ENCODE measurements around the gene GRIK4. TPM values are rescaled to one million over a fixed set of nuclear protein-coding genes. Genes with fewer than 3 reads are reported as not detected.

Gene GRIK4
- total RNA-seq, 1 donor from 2014 or later = 2.2 TPM

DNA sequence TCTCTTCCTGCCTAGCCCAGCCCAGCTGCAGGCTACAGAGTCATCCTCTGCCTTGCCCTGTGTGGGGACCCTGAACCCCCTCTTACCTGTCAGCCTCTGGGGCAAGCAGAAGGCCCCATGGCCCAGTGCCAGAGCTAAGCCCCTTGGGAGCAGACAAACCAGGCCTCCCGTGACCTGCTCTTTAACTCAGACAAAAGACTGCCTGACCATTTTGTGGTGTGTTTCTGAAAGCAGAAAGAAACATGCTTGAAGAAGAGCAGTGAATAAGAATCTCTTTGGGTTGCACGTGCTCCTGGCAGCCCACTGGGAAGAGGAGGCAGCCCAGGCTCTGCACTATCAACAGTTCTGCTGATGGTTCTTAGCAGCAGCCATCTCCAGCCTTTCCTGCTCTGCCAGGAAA lies 118.6 kb downstream of the GRIK4 start:
- no peak overlapping the region for H3K4me3 Mint-ChIP-seq (ENCODE audit: unreplicated experiment)
- no peak overlapping the region for H2AFZ ChIP-seq (ENCODE audit: low read depth, low read length)

DNA sequence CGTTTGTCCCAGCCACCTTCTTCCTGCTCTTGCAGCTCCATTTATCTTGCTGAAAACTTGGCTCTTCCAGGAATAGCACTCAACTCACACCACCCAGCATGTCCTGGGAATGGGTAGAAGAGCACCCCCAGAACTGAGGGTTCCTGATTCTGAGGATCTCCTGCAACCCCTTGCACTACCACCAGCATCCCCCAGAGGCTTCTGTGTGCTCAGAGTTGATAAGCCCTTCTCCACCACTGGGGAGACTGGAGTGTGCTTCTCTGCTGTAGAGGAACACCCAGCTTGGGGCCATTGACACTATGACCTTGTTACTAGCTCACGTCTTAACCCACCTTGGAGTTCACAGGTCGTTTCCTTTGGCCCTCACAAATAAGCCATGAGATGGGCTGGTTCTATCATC lies 121.0 kb downstream of the GRIK4 start:
- no peaks in the 10 kb centered on the region for H3K4me1 Mint-ChIP-seq (ENCODE audit: low read depth, unreplicated experiment)
- TF ChIP-seq EZH2 (IDR thresholded peaks at IDR 0.05; ENCODE audit: insufficient read depth, low read length) = no peak
- TF ChIP-seq, protein P1, sequence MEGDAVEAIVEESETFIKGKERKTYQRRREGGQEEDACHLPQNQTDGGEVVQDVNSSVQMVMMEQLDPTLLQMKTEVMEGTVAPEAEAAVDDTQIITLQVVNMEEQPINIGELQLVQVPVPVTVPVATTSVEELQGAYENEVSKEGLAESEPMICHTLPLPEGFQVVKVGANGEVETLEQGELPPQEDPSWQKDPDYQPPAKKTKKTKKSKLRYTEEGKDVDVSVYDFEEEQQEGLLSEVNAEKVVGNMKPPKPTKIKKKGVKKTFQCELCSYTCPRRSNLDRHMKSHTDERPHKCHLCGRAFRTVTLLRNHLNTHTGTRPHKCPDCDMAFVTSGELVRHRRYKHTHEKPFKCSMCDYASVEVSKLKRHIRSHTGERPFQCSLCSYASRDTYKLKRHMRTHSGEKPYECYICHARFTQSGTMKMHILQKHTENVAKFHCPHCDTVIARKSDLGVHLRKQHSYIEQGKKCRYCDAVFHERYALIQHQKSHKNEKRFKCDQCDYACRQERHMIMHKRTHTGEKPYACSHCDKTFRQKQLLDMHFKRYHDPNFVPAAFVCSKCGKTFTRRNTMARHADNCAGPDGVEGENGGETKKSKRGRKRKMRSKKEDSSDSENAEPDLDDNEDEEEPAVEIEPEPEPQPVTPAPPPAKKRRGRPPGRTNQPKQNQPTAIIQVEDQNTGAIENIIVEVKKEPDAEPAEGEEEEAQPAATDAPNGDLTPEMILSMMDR (IDR thresholded peaks at IDR 0.05; ENCODE audit: insufficient read depth, low read depth, low read length) = peak; percentile 8
- DNase-seq (ENCODE audit: low read depth) (no peak), FAIRE-seq (no peak)
- no peak overlapping the region for H3K4me2 ChIP-seq (ENCODE audit: low read length)
- no peaks in the 10 kb centered on the region for H3K36me3 ChIP-seq (ENCODE audit: insufficient read depth, low read length)
- H3K9ac ChIP-seq (ENCODE audit: low read length) = no peak overlapping the region
- H3K79me2 ChIP-seq (ENCODE audit: insufficient read depth, low read length) = no peaks in the 10 kb centered on the region
- no peak overlapping the region for H3K27ac Mint-ChIP-seq (ENCODE audit: unreplicated experiment)
- H3K9me3 Mint-ChIP-seq (ENCODE audit: unreplicated experiment) = peaks cover 4% of the 10 kb centered on the region
- H3K27me3 Mint-ChIP-seq (ENCODE audit: low read depth, unreplicated experiment) = peaks cover 33% of the 10 kb centered on the region
- no peak overlapping the region for H3K4me3 Mint-ChIP-seq (ENCODE audit: unreplicated experiment)
- H3K4me1 ChIP-seq (ENCODE audit: insufficient read depth, low read length) = no peaks in the 10 kb centered on the region
- no peak overlapping the region for H2AFZ ChIP-seq (ENCODE audit: low read depth, low read length)
- H3K36me3 Mint-ChIP-seq (ENCODE audit: low read depth, unreplicated experiment) = peaks cover 10% of the 10 kb centered on the region
- H4K20me1 ChIP-seq (ENCODE audit: insufficient read depth, low read length) = no peaks in the 10 kb centered on the region
- H3K27ac ChIP-seq (ENCODE audit: low read depth, low read length) = no peak overlapping the region
- peaks cover 13% of the 10 kb centered on the region for H3K27me3 ChIP-seq (ENCODE audit: insufficient read depth, low read length)
- no peaks in the 10 kb centered on the region for H3K9me3 ChIP-seq (ENCODE audit: insufficient read depth, low read depth, low read length)
- H3K4me3 ChIP-seq (ENCODE audit: insufficient read depth, low read depth, low read length) = no peak overlapping the region

More for the DNA sequence above, 118.6 kb downstream of the GRIK4 start:
- H3K27ac ChIP-seq (ENCODE audit: low read depth, low read length) = no peak overlapping the region
- H4K20me1 ChIP-seq (ENCODE audit: insufficient read depth, low read length) = no peaks in the 10 kb centered on the region
- no peak for DNase-seq (ENCODE audit: low read depth)
- Mint-ChIP-seq H3K27ac (ENCODE audit: unreplicated experiment) (no peak overlapping the region), H3K27me3 (ENCODE audit: low read depth, unreplicated experiment) (peaks cover 25% of the 10 kb centered on the region), H3K36me3 (ENCODE audit: low read depth, unreplicated experiment) (peaks cover 6% of the 10 kb centered on the region), H3K4me1 (ENCODE audit: low read depth, unreplicated experiment) (peaks cover 4% of the 10 kb centered on the region), H3K9me3 (ENCODE audit: unreplicated experiment) (peaks cover 4% of the 10 kb centered on the region)
- no peak overlapping the region for H3K4me3 ChIP-seq (ENCODE audit: insufficient read depth, low read depth, low read length)
- H3K27me3 ChIP-seq (ENCODE audit: insufficient read depth, low read length) = peaks cover 12% of the 10 kb centered on the region
- TF ChIP-seq EZH2 (IDR thresholded peaks at IDR 0.05; ENCODE audit: insufficient read depth, low read length) = no peak
- TF ChIP-seq, protein P1 (IDR thresholded peaks at IDR 0.05; ENCODE audit: insufficient read depth, low read depth, low read length) = no peak
- H3K4me2 ChIP-seq (ENCODE audit: low read length) = no peak overlapping the region
- no peak for FAIRE-seq
- no peaks in the 10 kb centered on the region for H3K36me3 ChIP-seq (ENCODE audit: insufficient read depth, low read length)
- no peaks in the 10 kb centered on the region for H3K4me1 ChIP-seq (ENCODE audit: insufficient read depth, low read length)
- no peak overlapping the region for H3K9ac ChIP-seq (ENCODE audit: low read length)
- H3K9me3 ChIP-seq (ENCODE audit: insufficient read depth, low read depth, low read length) = no peaks in the 10 kb centered on the region
- H3K79me2 ChIP-seq (ENCODE audit: insufficient read depth, low read length) = no peaks in the 10 kb centered on the region

DNA sequence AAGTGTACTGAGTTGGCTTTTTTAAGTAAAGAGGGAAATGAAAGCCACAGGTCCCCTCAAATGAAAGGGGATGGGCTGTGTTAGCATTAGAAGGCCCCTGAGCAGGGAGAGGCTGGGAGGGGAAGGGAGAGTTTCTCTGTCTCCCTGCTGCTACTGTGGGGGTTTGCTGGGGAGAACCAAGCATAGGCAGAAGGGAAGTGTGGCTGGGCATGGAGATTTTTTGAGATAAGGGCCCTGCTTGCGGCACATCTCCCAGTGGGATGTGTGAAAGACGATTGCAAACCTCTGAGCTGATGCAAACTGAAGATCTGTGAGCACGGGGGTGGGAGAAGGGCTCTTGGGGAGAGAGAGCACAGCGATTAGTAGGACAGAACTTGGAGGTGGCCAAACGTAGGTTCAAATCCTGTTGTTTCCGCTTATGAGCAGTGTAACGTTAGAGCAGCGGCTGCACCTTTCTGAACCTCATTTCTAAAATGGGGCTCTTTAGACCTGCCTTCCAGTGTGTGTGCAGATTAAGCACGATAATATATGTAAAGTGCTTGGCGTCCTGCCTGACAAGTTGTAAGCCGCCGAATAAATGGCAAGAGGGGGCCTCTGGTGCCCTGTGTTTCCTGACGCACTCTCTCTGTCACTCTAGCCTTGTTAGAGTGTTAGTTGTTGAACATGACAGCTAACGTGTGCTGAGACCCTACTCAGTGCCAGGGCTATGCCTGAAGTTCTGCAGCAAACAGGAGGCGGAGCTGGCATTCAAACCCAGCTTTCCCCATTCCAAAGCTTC lies 122.3 kb downstream of the GRIK4 start:
- Mint-ChIP-seq H3K27me3 (ENCODE audit: low read depth, unreplicated experiment) (peaks cover 30% of the 10 kb centered on the region), H3K36me3 (ENCODE audit: low read depth, unreplicated experiment) (peaks cover 10% of the 10 kb centered on the region), H3K4me3 (ENCODE audit: unreplicated experiment) (no peak overlapping the region), H3K4me1 (ENCODE audit: low read depth, unreplicated experiment) (no peaks in the 10 kb centered on the region), H3K27ac (ENCODE audit: unreplicated experiment) (no peak overlapping the region), H3K9me3 (ENCODE audit: unreplicated experiment) (peaks cover 4% of the 10 kb centered on the region)
- Histone ChIP-seq H3K27me3 (ENCODE audit: insufficient read depth, low read length) (peaks cover 13% of the 10 kb centered on the region), H3K9ac (ENCODE audit: low read length) (no peak overlapping the region), H3K4me2 (ENCODE audit: low read length) (no peak overlapping the region), H3K36me3 (ENCODE audit: insufficient read depth, low read length) (no peaks in the 10 kb centered on the region), H3K4me1 (ENCODE audit: insufficient read depth, low read length) (no peaks in the 10 kb centered on the region), H2AFZ (ENCODE audit: low read depth, low read length) (no peak overlapping the region), H3K4me3 (ENCODE audit: insufficient read depth, low read depth, low read length) (no peak overlapping the region), H4K20me1 (ENCODE audit: insufficient read depth, low read length) (no peaks in the 10 kb centered on the region), H3K9me3 (ENCODE audit: insufficient read depth, low read depth, low read length) (no peaks in the 10 kb centered on the region), H3K79me2 (ENCODE audit: insufficient read depth, low read length) (no peaks in the 10 kb centered on the region), H3K27ac (ENCODE audit: low read depth, low read length) (no peak overlapping the region)
- FAIRE-seq = no peak
- no peak for DNase-seq (ENCODE audit: low read depth)
- TF ChIP-seq EZH2 (IDR thresholded peaks at IDR 0.05; ENCODE audit: insufficient read depth, low read length) = no peak
- TF ChIP-seq, protein P1 (IDR thresholded peaks at IDR 0.05; ENCODE audit: insufficient read depth, low read depth, low read length) = no peak
